Measurements from ENCODE around the gene ACYP2.

Gene ACYP2

GRCh38 chr2:54191361-54192135 is 76.1 kb downstream of the ACYP2 start:
- no peak overlapping the region for H3K27ac ChIP-seq (ENCODE audit: insufficient read depth in 1 of 2, low read depth in 1 of 2, low read length in 2 of 2, poor library complexity in 1 of 2, severe bottlenecking in 2 of 2)
- no peak for DNase-seq
- no peaks in the 10 kb centered on the region for H3K36me3 ChIP-seq (ENCODE audit: control insufficient read depth in 4 of 4, insufficient read depth in 4 of 4, low read length in 3 of 4)
- H3K9me3 ChIP-seq (ENCODE audit: control extremely low read depth in 1 of 5, control insufficient read depth in 4 of 5, insufficient read depth in 2 of 5, low read depth in 1 of 5, low read length in 4 of 5) = no peaks in the 10 kb centered on the region
- no peaks in the 10 kb centered on the region for H3K27me3 ChIP-seq (replicated peaks in 2 of 5; ENCODE audit: control insufficient read depth in 4 of 5, insufficient read depth in 5 of 5, low read length in 4 of 5)
- no peak overlapping the region for H3K4me3 ChIP-seq (ENCODE audit: control insufficient read depth in 1 of 7, extremely low read depth in 1 of 7, insufficient read depth in 4 of 7, low read depth in 2 of 7, low read length in 6 of 7)
- no CpG with 5 or more reads among the region's 2 CpGs for whole genome bisulfite sequencing (ENCODE audit: insufficient coverage)
- H3K4me1 ChIP-seq (ENCODE audit: control extremely low read depth in 1 of 4, control insufficient read depth in 4 of 4, insufficient read depth in 4 of 4, low read length in 3 of 4) = no peaks in the 10 kb centered on the region
- POLR2A ChIA-PET = no interaction called here
- CTCF ChIA-PET = no interaction called here

GRCh38 chr2:54194761-54195750 is 79.6 kb downstream of the ACYP2 start:
- no CpG with 5 or more reads among the region's 8 CpGs for WGBS (ENCODE audit: insufficient coverage)
- Histone ChIP-seq H3K27me3 (replicated peaks in 2 of 5; ENCODE audit: control insufficient read depth in 4 of 5, insufficient read depth in 5 of 5, low read length in 4 of 5) (no peaks in the 10 kb centered on the region), H3K9me3 (ENCODE audit: control extremely low read depth in 1 of 5, control insufficient read depth in 4 of 5, insufficient read depth in 2 of 5, low read depth in 1 of 5, low read length in 4 of 5) (no peaks in the 10 kb centered on the region), H3K27ac (ENCODE audit: insufficient read depth in 1 of 2, low read depth in 1 of 2, low read length in 2 of 2, poor library complexity in 1 of 2, severe bottlenecking in 2 of 2) (no peak overlapping the region), H3K4me3 (ENCODE audit: control insufficient read depth in 1 of 7, extremely low read depth in 1 of 7, insufficient read depth in 4 of 7, low read depth in 2 of 7, low read length in 6 of 7) (no peak overlapping the region), H3K4me1 (ENCODE audit: control extremely low read depth in 1 of 4, control insufficient read depth in 4 of 4, insufficient read depth in 4 of 4, low read length in 3 of 4) (no peaks in the 10 kb centered on the region), H3K36me3 (ENCODE audit: control insufficient read depth in 4 of 4, insufficient read depth in 4 of 4, low read length in 3 of 4) (no peaks in the 10 kb centered on the region)
- DNase-seq = no peak
- POLR2A ChIA-PET = interaction anchor here (0.6 kb wide), 1 partner anchor 10 kb away, joined by 6 read pairs; no protein-coding TSS in a partner anchor
- CTCF ChIA-PET = interaction anchor here (0.9 to 2.4 kb wide), 2 partner anchors 11 to 308 kb away, joined by 5 to 8 read pairs; no protein-coding TSS in a partner anchor

- H3K4me1 ChIP-seq (ENCODE audit: control extremely low read depth in 1 of 4, control insufficient read depth in 4 of 4, insufficient read depth in 4 of 4, low read length in 3 of 4) = no peaks in the 10 kb centered on the region
- H3K27me3 ChIP-seq (replicated peaks in 2 of 5; ENCODE audit: control insufficient read depth in 4 of 5, insufficient read depth in 5 of 5, low read length in 4 of 5) = no peaks in the 10 kb centered on the region
- H3K4me3 ChIP-seq (ENCODE audit: control insufficient read depth in 1 of 7, extremely low read depth in 1 of 7, insufficient read depth in 4 of 7, low read depth in 2 of 7, low read length in 6 of 7) = no peak overlapping the region
- DNase-seq = no peak
- no peaks in the 10 kb centered on the region for H3K9me3 ChIP-seq (ENCODE audit: control extremely low read depth in 1 of 5, control insufficient read depth in 4 of 5, insufficient read depth in 2 of 5, low read depth in 1 of 5, low read length in 4 of 5)
- no peak overlapping the region for H3K27ac ChIP-seq (ENCODE audit: insufficient read depth in 1 of 2, low read depth in 1 of 2, low read length in 2 of 2, poor library complexity in 1 of 2, severe bottlenecking in 2 of 2)
- CTCF ChIA-PET = interaction anchor here (0.8 to 2.4 kb wide), 3 partner anchors 9 to 214 kb away, joined by 5 to 8 read pairs (median 7); no protein-coding TSS in a partner anchor
- POLR2A ChIA-PET = no interaction called here
- H3K36me3 ChIP-seq (ENCODE audit: control insufficient read depth in 4 of 4, insufficient read depth in 4 of 4, low read length in 3 of 4) = no peaks in the 10 kb centered on the region
- no CpG with 5 or more reads among the region's 5 CpGs for WGBS (ENCODE audit: insufficient coverage)
These were observed 81.2 kb downstream of the ACYP2 start for GRCh38 chr2:54196646-54197045.

GRCh38 chr2:54204476-54204875 is 89.1 kb downstream of the ACYP2 start:
- peaks cover 0 to 3% (median 0%) of the 10 kb centered on the region in 4 experiments for H3K4me1 ChIP-seq (ENCODE audit: control extremely low read depth in 1 of 4, control insufficient read depth in 4 of 4, insufficient read depth in 4 of 4, low read length in 3 of 4)
- ChIA-PET POLR2A (no interaction called here), CTCF (no interaction called here)
- no peak for DNase-seq
- no peaks in the 10 kb centered on the region for H3K36me3 ChIP-seq (ENCODE audit: control insufficient read depth in 4 of 4, insufficient read depth in 4 of 4, low read length in 3 of 4)
- H3K27ac ChIP-seq (ENCODE audit: insufficient read depth in 1 of 2, low read depth in 1 of 2, low read length in 2 of 2, poor library complexity in 1 of 2, severe bottlenecking in 2 of 2) = no peak overlapping the region
- H3K4me3 ChIP-seq (ENCODE audit: control insufficient read depth in 1 of 7, extremely low read depth in 1 of 7, insufficient read depth in 4 of 7, low read depth in 2 of 7, low read length in 6 of 7) = no peak overlapping the region
- WGBS (ENCODE audit: insufficient coverage) = 100% methylated on average over 1 of the region's 2 CpGs
- H3K9me3 ChIP-seq (ENCODE audit: control extremely low read depth in 1 of 5, control insufficient read depth in 4 of 5, insufficient read depth in 2 of 5, low read depth in 1 of 5, low read length in 4 of 5) = no peaks in the 10 kb centered on the region
- no peaks in the 10 kb centered on the region for H3K27me3 ChIP-seq (replicated peaks in 2 of 5; ENCODE audit: control insufficient read depth in 4 of 5, insufficient read depth in 5 of 5, low read length in 4 of 5)

- Histone ChIP-seq H3K4me1 (ENCODE audit: control extremely low read depth in 1 of 4, control insufficient read depth in 4 of 4, insufficient read depth in 4 of 4, low read length in 3 of 4) (peaks cover 0 to 3% (median 0%) of the 10 kb centered on the region in 4 experiments), H3K4me3 (ENCODE audit: control insufficient read depth in 1 of 7, extremely low read depth in 1 of 7, insufficient read depth in 4 of 7, low read depth in 2 of 7, low read length in 6 of 7) (peak overlapping the region in 1 of 7 experiments; percentile 38), H3K27me3 (replicated peaks in 2 of 5; ENCODE audit: control insufficient read depth in 4 of 5, insufficient read depth in 5 of 5, low read length in 4 of 5) (no peaks in the 10 kb centered on the region), H3K36me3 (ENCODE audit: control insufficient read depth in 4 of 4, insufficient read depth in 4 of 4, low read length in 3 of 4) (no peaks in the 10 kb centered on the region), H3K9me3 (ENCODE audit: control extremely low read depth in 1 of 5, control insufficient read depth in 4 of 5, insufficient read depth in 2 of 5, low read depth in 1 of 5, low read length in 4 of 5) (no peaks in the 10 kb centered on the region), H3K27ac (ENCODE audit: insufficient read depth in 1 of 2, low read depth in 1 of 2, low read length in 2 of 2, poor library complexity in 1 of 2, severe bottlenecking in 2 of 2) (no peak overlapping the region)
- ChIA-PET POLR2A (interaction anchor here (0.6 kb wide), 1 partner anchor 96 kb away, joined by 4 read pairs; no protein-coding TSS in a partner anchor), CTCF (interaction anchor here (1.1 to 4.1 kb wide), 5 partner anchors 10 to 296 kb away, joined by 3 to 26 read pairs (median 4); no protein-coding TSS in a partner anchor)
- peak; percentile 58 to 81 (median 78) for DNase-seq
- no CpG with 5 or more reads among the region's 2 CpGs for WGBS (ENCODE audit: insufficient coverage)
These were observed 91.2 kb downstream of the ACYP2 start for GRCh38 chr2:54206596-54206995.

- Histone ChIP-seq H3K4me3 (ENCODE audit: control insufficient read depth in 1 of 7, extremely low read depth in 1 of 7, insufficient read depth in 4 of 7, low read depth in 2 of 7, low read length in 6 of 7) (no peak overlapping the region), H3K9me3 (ENCODE audit: control extremely low read depth in 1 of 5, control insufficient read depth in 4 of 5, insufficient read depth in 2 of 5, low read depth in 1 of 5, low read length in 4 of 5) (no peaks in the 10 kb centered on the region), H3K27ac (ENCODE audit: insufficient read depth in 1 of 2, low read depth in 1 of 2, low read length in 2 of 2, poor library complexity in 1 of 2, severe bottlenecking in 2 of 2) (no peak overlapping the region), H3K36me3 (ENCODE audit: control insufficient read depth in 4 of 4, insufficient read depth in 4 of 4, low read length in 3 of 4) (no peaks in the 10 kb centered on the region), H3K4me1 (ENCODE audit: control extremely low read depth in 1 of 4, control insufficient read depth in 4 of 4, insufficient read depth in 4 of 4, low read length in 3 of 4) (peaks cover 0 to 3% (median 0%) of the 10 kb centered on the region in 4 experiments), H3K27me3 (replicated peaks in 2 of 5; ENCODE audit: control insufficient read depth in 4 of 5, insufficient read depth in 5 of 5, low read length in 4 of 5) (no peaks in the 10 kb centered on the region)
- 88% methylated on average over 3 of the region's 3 CpGs for WGBS (ENCODE audit: insufficient coverage)
- DNase-seq = no peak
- ChIA-PET POLR2A (no interaction called here), CTCF (interaction anchor here (0.9 to 4.1 kb wide), 5 partner anchors 11 to 295 kb away, joined by 4 to 26 read pairs (median 5); no protein-coding TSS in a partner anchor)
These were observed 92.3 kb downstream of the ACYP2 start for GRCh38 chr2:54207666-54208195.
